Astrocyte (in vitro differentiated cells and primary cell): ENCODE measurements around the gene MAT2A.

Source experiments
- CTCF ChIP-seq: IDR thresholded peaks from 2 replicates; pipeline ENCODE4 v1.5.1; 2011; ENCODE audit warnings: low read depth, mild to moderate bottlenecking, inconsistent platforms, low read length, moderate library complexity; ENCODE audit not compliant: insufficient read depth
- EZH2 ChIP-seq: IDR thresholded peaks from 2 replicates; pipeline ENCODE4 v1.6.1; 2012; ENCODE audit warnings: mild to moderate bottlenecking, low read length, inconsistent platforms; ENCODE audit not compliant: insufficient read depth

GRCh38 chr2:85577386-85578242 is 38.6 kb downstream of the MAT2A start, which contains the start of gene VAMP8:
- TF ChIP-seq CTCF, result no peak
- TF ChIP-seq EZH2, result no peak
